ENCODE data around the gene CYP2B6.
"Not testable (repeated sequence)": the region's sequence is repeated elsewhere in the genome, so short reads cannot be mapped to it uniquely, and the experiment has no call there.

Gene CYP2B6

DNA sequence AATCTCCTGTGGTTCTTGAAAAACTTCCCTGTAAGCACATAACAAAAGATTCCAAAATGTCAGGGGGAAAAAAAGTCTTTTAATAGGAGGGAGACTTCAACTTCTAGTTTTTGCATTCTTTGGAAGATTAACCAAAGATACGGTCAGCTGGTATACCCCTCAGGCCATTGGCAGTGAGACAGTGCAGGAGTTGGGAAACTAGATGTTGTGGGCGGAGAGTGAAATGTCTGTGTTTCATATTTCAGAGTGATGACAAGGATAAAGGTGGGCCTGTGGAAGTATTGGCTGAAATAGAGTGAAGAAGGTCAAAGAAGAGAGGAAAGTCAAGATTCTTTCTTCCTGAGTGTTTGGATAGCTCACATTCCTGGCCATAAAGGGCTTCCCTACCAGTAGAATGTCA is 40.8 kb downstream of the CYP2B6 start:
- DNase-seq (ENCODE audit: low read depth): no peak

DNA sequence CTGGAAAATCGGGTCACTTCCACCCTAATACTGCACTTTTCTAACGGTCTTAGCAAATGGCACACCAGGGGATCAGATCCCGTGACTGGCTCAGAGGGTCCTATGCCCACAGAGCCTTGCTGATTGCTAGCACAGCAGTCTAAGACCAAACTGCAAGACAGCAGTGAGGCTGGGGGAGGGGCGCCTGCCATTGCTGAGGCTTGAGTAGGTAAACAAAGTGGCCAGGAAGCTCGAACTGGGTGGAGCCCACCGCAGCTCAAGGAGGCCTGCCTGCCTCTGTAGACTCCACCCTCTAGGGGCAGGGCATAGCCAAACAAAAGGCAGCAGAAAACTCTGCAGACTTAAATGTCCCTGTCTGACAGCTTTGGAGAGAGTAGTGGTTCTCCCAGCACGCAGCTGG is 42.2 kb downstream of the CYP2B6 start:
- not testable (repeated sequence) for DNase-seq (ENCODE audit: low read depth)

DNA sequence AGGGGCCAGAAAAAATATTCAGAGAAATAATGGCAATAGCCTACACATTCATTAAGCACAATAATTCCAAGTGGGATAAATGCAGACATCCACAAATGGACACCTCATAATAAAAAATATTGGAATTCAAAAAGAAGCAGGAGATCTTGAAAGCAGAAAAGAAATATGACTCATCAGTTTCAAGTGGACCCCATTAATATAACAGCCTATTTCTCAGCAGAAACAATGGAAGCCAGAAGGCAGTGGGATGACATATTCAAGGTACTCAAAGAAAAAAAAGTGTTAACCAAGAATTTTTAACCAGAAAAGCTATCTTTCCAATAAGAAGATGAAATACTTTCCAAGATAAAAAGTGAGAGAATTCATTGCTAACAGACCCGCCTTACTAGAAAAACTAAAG is 48.7 kb downstream of the CYP2B6 start:
- no peak for DNase-seq (ENCODE audit: low read depth)

DNA sequence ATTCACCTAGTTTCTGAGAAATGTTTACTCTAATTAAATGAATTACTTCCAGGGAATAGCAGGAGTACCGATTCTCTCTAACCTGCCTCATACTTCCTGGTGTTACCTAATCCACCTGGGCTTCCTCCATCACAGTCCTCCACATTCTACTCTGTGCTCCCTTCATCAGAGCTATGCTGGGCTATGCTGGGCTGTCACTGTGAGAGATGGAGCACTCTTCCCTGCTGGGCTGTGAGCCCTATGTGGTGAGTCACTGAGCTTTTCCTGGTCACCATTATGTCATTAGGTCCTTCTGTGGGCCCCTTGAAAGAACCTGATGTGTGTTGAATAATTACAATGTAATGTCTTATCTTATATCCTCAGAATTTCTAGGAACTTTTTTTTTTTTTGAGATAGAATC is 54.0 kb downstream of the CYP2B6 start:
- not testable (repeated sequence) for DNase-seq (ENCODE audit: low read depth)

DNA sequence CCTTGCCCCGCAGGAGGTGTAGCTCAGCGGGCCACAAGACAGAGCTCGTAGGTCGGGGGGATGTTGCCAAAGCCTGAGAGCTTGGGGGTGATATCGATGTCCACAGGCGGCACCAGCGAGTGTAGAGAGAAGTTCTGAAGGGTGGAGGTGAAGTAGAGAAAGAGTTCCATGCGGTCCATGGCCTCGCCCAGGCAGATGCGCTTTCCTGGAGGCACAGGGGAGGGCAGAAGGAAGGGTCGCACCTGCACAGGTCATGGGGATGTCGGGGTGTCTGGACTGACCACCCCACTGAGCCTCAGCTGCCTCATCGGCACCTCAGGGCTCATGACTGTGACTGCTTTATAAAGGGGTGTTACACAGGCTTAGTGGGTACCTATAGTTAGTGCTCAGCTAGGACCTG is 59.3 kb downstream of the CYP2B6 start:
- DNase-seq (ENCODE audit: low read depth): no peak

DNA sequence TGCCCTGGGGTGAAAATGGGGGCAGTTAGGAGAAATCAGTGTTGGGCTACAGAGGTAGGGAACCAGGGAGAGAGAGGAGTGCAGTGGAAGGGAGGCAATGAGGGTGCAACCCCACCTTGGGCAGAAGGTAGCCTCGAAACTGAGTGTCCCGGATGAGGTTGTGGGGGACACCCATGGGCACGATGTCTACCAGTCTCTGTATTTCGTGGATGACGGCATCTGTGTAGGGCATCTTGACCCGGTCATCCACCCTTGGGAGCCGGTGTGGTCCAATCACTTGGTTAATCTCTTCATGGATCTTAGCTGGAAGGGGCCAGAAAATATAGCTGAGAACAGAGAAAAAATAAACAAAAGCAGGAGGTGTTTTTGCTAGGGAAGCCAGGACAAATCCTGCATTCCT is 61.1 kb downstream of the CYP2B6 start:
- DNase-seq (ENCODE audit: low read depth): not testable (repeated sequence)

DNA sequence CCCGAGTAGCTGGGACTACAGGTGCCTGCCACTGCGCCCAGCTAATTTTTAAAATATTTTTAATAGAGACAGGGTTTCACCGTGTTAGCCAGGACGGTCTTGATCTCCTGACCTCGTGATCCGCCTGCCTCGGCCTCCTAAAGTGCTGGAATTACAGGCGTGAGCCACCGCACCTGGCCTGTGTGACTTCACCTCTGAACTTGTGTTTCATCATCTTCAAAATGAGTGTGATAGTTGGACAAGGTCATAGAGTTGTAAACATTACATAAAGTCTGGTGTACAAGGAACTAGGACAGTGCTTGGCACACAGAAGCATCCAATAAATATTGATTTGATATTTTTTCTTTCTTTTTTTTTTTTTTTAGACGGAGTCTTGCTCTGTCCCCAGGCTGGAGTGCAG is 62.2 kb downstream of the CYP2B6 start:
- not testable (repeated sequence) for DNase-seq (ENCODE audit: low read depth)

DNA sequence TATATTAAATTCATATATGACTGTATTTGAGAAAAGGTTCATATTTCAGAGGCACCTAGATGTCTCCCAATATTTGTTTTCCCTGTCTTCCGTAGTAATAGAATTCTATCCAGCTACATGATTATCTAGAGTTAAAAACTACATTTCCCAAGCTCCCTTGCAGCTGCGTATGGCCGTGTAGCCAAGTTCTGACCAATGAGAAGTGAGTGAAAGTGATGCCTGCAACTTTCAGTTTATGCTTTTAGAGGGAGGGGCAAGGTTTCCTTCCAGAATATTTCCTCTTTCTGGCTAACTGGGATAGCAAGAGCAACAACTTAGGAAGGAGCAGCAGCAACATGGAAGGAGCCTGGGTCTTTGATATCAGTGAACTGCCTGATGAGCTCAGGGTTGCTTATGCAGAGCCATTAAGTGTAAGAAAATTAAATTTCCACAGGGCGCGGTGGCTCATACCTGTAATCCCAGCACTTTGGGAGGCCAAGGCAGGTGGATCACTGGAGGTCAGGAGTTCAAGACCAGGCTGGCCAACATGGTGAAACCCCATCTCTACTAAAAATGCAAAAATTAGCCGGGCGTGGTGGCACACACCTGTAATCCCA is 74.0 kb downstream of the CYP2B6 start:
- no peak for DNase-seq (ENCODE audit: low read depth)

Data from stimulated activated CD8-positive, alpha-beta memory T cell treated with anti-CD3 and anti-CD28 coated beads, Interleukin-7, amount 100 ng/mL, for 24 hours (primary cell).